ENCODE measurements around the gene MOB3A.
"Not testable (repeated sequence)": the region's sequence is repeated elsewhere in the genome, so short reads cannot be mapped to it uniquely, and the experiment has no call there.

- TF ChIP-seq MAX (IDR thresholded peaks at IDR 0.05; ENCODE audit: low read depth); ZBTB33 (IDR thresholded peaks at IDR 0.05; ENCODE audit: borderline replicate concordance, low read depth); CTCF (IDR thresholded peaks at IDR 0.05); TAF1 (IDR thresholded peaks at IDR 0.05; ENCODE audit: borderline replicate concordance, low read depth, low read length); RFX5 (IDR thresholded peaks at IDR 0.05; ENCODE audit: low read length); EP300 (IDR thresholded peaks at IDR 0.05; ENCODE audit: borderline replicate concordance in 1 of 2, low read depth in 1 of 2, low read length in 1 of 2); FOXJ3 (CRISPR knock-in tag; IDR thresholded peaks at IDR 0.05); RAD21 (IDR thresholded peaks at IDR 0.05; ENCODE audit: low read length); GATA2 (CRISPR knock-in tag; IDR thresholded peaks at IDR 0.05); RCOR1 (IDR thresholded peaks at IDR 0.05; ENCODE audit: low read length); TCF12 (IDR thresholded peaks at IDR 0.05); MEF2A (IDR thresholded peaks at IDR 0.05; ENCODE audit: borderline replicate concordance, low read depth): not testable (repeated sequence)
These were observed 61.9 kb downstream of the MOB3A start for GRCh38 chr19:2034253-2034652.
